HepG2 (cell line): ENCODE results near the gene ARHGAP10. TPM values are rescaled to one million over a fixed set of nuclear protein-coding genes. Genes with fewer than 3 reads are reported as not detected.

Source experiments
- ATAC-seq: fragments of 200-7000 bp; cut with Tn5 transposase; 3 replicates; pipeline ENCODE4 v1.9.1; 2020; ENCODE audit warnings: mild to moderate bottlenecking, moderate library complexity
- BruUV-seq: library from RNA; stranded (reverse); fragments of 400-500 nt; replicated peaks from 2 replicates; lab custom pipeline; 2021; lab: Mats Ljungman, UMichigan
- CTCF ChIA-PET: fragments of 300-600 bp; formaldehyde crosslinking; extraction: SDS; loops from one replicate; lab custom pipeline; 2021; ENCODE audit warnings: low total read pairs, inconsistent platforms, low intra/inter-chr PET ratio; lab: Yijun Ruan, JAX
- POLR2A ChIA-PET: fragments of 350-600 bp; sonication (Branson Sonifier 250); formaldehyde crosslinking; loops from one replicate; lab custom pipeline; 2020; ENCODE audit warnings: antibody characterized with exemption, inconsistent platforms; lab: Yijun Ruan, JAX
- DNase-seq: peaks from one replicate; pipeline ENCODE4 v3.0.0-alpha.2; 2015; ENCODE audit warnings: low spot score
- FAIRE-seq: peaks from 3 replicates; lab custom pipeline; 2011; peaks lifted over from hg19 to GRCh38; lab: Jason Lieb, UNC
- H2AFZ ChIP-seq: one replicate; pipeline ENCODE4 v1.6.1; 2011; ENCODE audit warnings: low read length, inconsistent platforms
- H3K27ac ChIP-seq: fragments of 300-600 bp; 3 replicates; pipeline ENCODE4 v1.8.0; 2011; ENCODE audit warnings: mixed run types, mild to moderate bottlenecking, mixed read lengths, low read length, inconsistent platforms; ENCODE audit not compliant: insufficient read depth; ENCODE audit errors: extremely low read length
- H3K27me3 ChIP-seq, 2 experiments: fragments of 200-600 bp in 1 of 2; 2 replicates in 1 of 2; 3 replicates in 1 of 2; pipeline versions ENCODE4 v1.6.0 to v1.8.0; 2011; ENCODE audit warnings: low read length in 2 of 2, mild to moderate bottlenecking in 2 of 2, moderate library complexity in 2 of 2, inconsistent platforms in 1 of 2; ENCODE audit not compliant: insufficient read depth in 2 of 2, control insufficient read depth in 1 of 2
- H3K36me3 ChIP-seq, 2 experiments: fragments of 200-600 bp in 1 of 2; replicated peaks in 1 of 2; 2 replicates in 1 of 2; 3 replicates in 1 of 2; pipeline versions ENCODE4 v1.5.1 to v1.8.0; 2011; ENCODE audit warnings: low read length in 2 of 2, inconsistent platforms in 1 of 2; ENCODE audit not compliant: insufficient read depth in 2 of 2, control insufficient read depth in 1 of 2
- H3K4me1 ChIP-seq: 2 replicates; pipeline ENCODE4 v1.5.1; 2012; ENCODE audit warnings: low read length, inconsistent platforms; ENCODE audit not compliant: insufficient read depth
- H3K4me2 ChIP-seq: 2 replicates; pipeline ENCODE4 v1.6.0; 2011; ENCODE audit warnings: low read depth, low read length, inconsistent platforms
- H3K4me3 ChIP-seq, 3 experiments: fragments of 200-600 bp in 1 of 3; sonication (generic), shearing (Covaris generic) in 1 of 3; replicated peaks in 1 of 3; 2 replicates each; pipeline ENCODE4 v1.5.1; 2011 to 2016; ENCODE audit warnings: low read length in 3 of 3, inconsistent platforms in 2 of 3, low read depth in 2 of 3, mild to moderate bottlenecking in 2 of 3, control low read depth in 1 of 3, mixed read lengths in 1 of 3; ENCODE audit not compliant: insufficient read depth in 1 of 3
- H3K79me2 ChIP-seq: one replicate; pipeline ENCODE4 v1.6.1; 2011; ENCODE audit warnings: low read length, inconsistent platforms; ENCODE audit not compliant: insufficient read depth
- H3K9ac ChIP-seq: 2 replicates; pipeline ENCODE4 v1.6.0; 2011; ENCODE audit warnings: mild to moderate bottlenecking, low read depth, low read length, inconsistent platforms; ENCODE audit not compliant: insufficient read depth
- H3K9me3 ChIP-seq: 2 replicates; pipeline ENCODE4 v1.5.1; 2012; ENCODE audit warnings: mild to moderate bottlenecking, low read length
- H4K20me1 ChIP-seq: 2 replicates; pipeline ENCODE4 v1.6.0; 2011; ENCODE audit warnings: inconsistent platforms, mild to moderate bottlenecking, low read length, moderate library complexity; ENCODE audit not compliant: insufficient read depth
- ASH2L ChIP-seq: fragments of 300-600, 200-600 bp; sonication (generic); IDR thresholded peaks from 2 replicates; pipeline ENCODE4 v1.7.0; 2017; ENCODE audit warnings: low read depth, mild to moderate bottlenecking, moderate library complexity, mixed read lengths, low read length; ENCODE audit not compliant: insufficient read length
- ETV6 ChIP-seq: sonication (generic); formaldehyde crosslinking; conservative IDR thresholded peaks from 2 replicates; pipeline ENCODE4 v1.4.0; 2020; ENCODE audit warnings: missing genetic modification reagents
- MLLT10 ChIP-seq: sonication (generic); formaldehyde crosslinking; IDR thresholded peaks from 2 replicates; pipeline ENCODE4 v1.4.0; 2020; ENCODE audit warnings: missing genetic modification reagents
- PHF20 ChIP-seq: sonication (generic); formaldehyde crosslinking; IDR thresholded peaks from 2 replicates; pipeline ENCODE4 v1.5.0; 2020; ENCODE audit warnings: mild to moderate bottlenecking, missing genetic modification reagents
- RARA ChIP-seq: IDR thresholded peaks from 2 replicates; pipeline ENCODE4 v1.6.1; 2016; ENCODE audit warnings: missing genetic modification reagents, missing compliant biosample characterization
- ZKSCAN8 ChIP-seq: IDR thresholded peaks from 2 replicates; pipeline ENCODE4 v1.6.1; 2016; ENCODE audit warnings: borderline replicate concordance, missing genetic modification reagents, missing compliant biosample characterization
- ZNF101 ChIP-seq: sonication (generic); formaldehyde crosslinking; IDR thresholded peaks from 2 replicates; pipeline ENCODE4 v1.4.0; 2020; ENCODE audit warnings: mild to moderate bottlenecking, low read depth, missing genetic modification reagents, borderline replicate concordance
- ZNF264 ChIP-seq: sonication (generic); formaldehyde crosslinking; IDR thresholded peaks from 2 replicates; pipeline ENCODE4 v1.4.0; 2020; ENCODE audit warnings: missing genetic modification reagents
- ZNF510 ChIP-seq: sonication (generic); formaldehyde crosslinking; IDR thresholded peaks from 2 replicates; pipeline ENCODE4 v1.4.0; 2020; ENCODE audit warnings: low read depth, mild to moderate bottlenecking, missing genetic modification reagents
- ZSCAN9 ChIP-seq: IDR thresholded peaks from 2 replicates; pipeline ENCODE4 v1.6.1; 2016; ENCODE audit warnings: borderline replicate concordance
- WGBS: methylation state at CpG from one replicate; pipeline ENCODE4 v1.1.6; 2017; ENCODE audit warnings: low lambda C conversion rate; 5-methylcytosine and 5-hydroxymethylcytosine counted together
- in situ Hi-C: cut with HindIII; loops from 2 replicates; pipeline ENCODE4 v1.10.0; 2017; ENCODE audit warnings: low pct_unique_long_range_greater_than_20kb; ENCODE audit not compliant: extremely low pct_ligation_motif_present
- intact Hi-C: fragments of 100-400 bp; cut with micrococcal nuclease; formaldehyde crosslinking; loops from one replicate; pipeline ENCODE4 v1.10.0; 2022; ENCODE audit not compliant: unreplicated experiment
- polyA plus RNA-seq, 8 experiments: library from polyadenylated mRNA; depleted of rRNA in 3 of 8; stranded (reverse) in 7 of 8; unstranded in 1 of 8; fragments of >200 nt; fragmentation: Illumina TruSeq in 4 of 8; extraction: Trizol in 4 of 8; gene quantifications; 2 replicates each; pipeline versions ENCODE4 v1.2.1 to v1.2.3, GENCODE V29; 2011 to 2016; ENCODE audit warnings: low read depth in 4 of 8, missing spikeins in 1 of 8, mixed read lengths in 1 of 8; ENCODE audit not compliant: insufficient read depth in 1 of 8
- total RNA-seq, 5 experiments: library from RNA; depleted of rRNA; stranded (reverse); fragments of >200 nt; fragmentation: Illumina TruSeq; extraction: Trizol; gene quantifications; 2 replicates each; pipeline ENCODE4 v1.2.3, GENCODE V29; 2016; ENCODE audit warnings: low read depth in 1 of 5
- TF ChIP-seq, protein P1 (sequence below): fragments of 450-650 bp; IDR thresholded peaks from 2 replicates; pipeline ENCODE4 v1.6.1; 2017
- TF ChIP-seq, protein P2 (sequence below): sonication (generic); formaldehyde crosslinking; IDR thresholded peaks from 2 replicates; pipeline ENCODE4 v1.4.0; 2020; ENCODE audit warnings: missing genetic modification reagents

The ARHGAP10 gene
- total and polyA plus RNA-seq, 2 of the 13 experiments (the other 11 are each of a cell fraction or from before 2014, with no cell fraction given): 0.45 to 1.6 TPM

DNA sequence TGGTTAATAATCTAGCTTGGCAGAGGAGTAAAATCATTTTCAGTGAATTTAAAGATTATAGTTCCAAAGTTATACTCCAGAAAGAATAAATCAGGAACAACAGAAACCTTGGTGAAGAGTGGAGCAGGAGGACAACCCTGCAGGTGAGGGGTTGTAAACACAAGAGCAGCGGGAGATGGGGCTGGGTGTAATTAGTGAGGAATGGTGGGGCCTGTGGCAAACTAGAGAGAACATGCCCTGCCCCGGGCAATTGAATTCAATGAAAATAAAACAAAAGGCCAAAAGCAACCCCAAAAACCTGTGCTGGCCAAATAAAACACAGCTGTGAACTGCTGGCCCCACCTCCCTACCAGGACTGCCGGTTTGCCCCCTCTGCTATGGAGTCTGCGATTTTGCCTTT, 385.1 kb downstream of the ARHGAP10 start (continued):
- TF ChIP-seq ZNF510 (CRISPR knock-in tag) (no peak), ZNF101 (CRISPR knock-in tag) (no peak)
- TF ChIP-seq, protein P1, sequence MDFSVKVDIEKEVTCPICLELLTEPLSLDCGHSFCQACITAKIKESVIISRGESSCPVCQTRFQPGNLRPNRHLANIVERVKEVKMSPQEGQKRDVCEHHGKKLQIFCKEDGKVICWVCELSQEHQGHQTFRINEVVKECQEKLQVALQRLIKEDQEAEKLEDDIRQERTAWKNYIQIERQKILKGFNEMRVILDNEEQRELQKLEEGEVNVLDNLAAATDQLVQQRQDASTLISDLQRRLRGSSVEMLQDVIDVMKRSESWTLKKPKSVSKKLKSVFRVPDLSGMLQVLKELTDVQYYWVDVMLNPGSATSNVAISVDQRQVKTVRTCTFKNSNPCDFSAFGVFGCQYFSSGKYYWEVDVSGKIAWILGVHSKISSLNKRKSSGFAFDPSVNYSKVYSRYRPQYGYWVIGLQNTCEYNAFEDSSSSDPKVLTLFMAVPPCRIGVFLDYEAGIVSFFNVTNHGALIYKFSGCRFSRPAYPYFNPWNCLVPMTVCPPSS: no peak

DNA sequence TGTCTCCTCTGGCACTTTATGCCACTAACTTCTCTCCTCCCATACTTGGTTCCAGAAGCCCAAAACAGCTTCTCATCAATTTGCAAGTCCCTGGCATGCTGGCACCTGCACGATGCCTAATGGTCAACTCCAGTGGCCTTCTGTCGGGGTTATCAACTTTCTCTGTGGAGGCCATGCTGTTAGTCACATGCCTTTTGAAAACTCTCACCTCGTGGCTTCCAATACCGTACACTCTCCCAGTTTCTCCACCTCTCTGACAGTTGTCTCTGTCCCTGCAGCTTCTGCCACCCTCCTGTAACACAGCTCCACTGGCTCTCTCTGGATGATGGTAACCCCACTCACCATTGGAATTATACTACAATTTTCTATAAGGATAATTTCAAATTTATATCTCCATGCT, 386.3 kb downstream of the ARHGAP10 start:
- Histone ChIP-seq H4K20me1 (no peaks in the 10 kb centered on the region), H3K4me2 (no peak overlapping the region), H3K4me3 (no peak overlapping the region), H3K9me3 (peaks cover 2% of the 10 kb centered on the region), H3K79me2 (no peaks in the 10 kb centered on the region), H3K36me3 (no peaks in the 10 kb centered on the region), H2AFZ (no peak overlapping the region), H3K9ac (no peak overlapping the region), H3K27ac (no peak overlapping the region), H3K27me3 (no peaks in the 10 kb centered on the region), H3K4me1 (no peaks in the 10 kb centered on the region)
- POLR2A ChIA-PET: no interaction called here
- no peak for FAIRE-seq
- CTCF ChIA-PET: no interaction called here
- intact Hi-C loops (no loop called here), in situ Hi-C loops (no loop called here)
- TF ChIP-seq ASH2L (no peak), ZNF264 (CRISPR knock-in tag) (no peak), ETV6 (CRISPR knock-in tag) (no peak), MLLT10 (CRISPR knock-in tag) (no peak), ZSCAN9 (no peak), ZKSCAN8 (CRISPR knock-in tag) (no peak), PHF20 (CRISPR knock-in tag) (no peak), RARA (CRISPR knock-in tag) (no peak)
- TF ChIP-seq, protein P2, sequence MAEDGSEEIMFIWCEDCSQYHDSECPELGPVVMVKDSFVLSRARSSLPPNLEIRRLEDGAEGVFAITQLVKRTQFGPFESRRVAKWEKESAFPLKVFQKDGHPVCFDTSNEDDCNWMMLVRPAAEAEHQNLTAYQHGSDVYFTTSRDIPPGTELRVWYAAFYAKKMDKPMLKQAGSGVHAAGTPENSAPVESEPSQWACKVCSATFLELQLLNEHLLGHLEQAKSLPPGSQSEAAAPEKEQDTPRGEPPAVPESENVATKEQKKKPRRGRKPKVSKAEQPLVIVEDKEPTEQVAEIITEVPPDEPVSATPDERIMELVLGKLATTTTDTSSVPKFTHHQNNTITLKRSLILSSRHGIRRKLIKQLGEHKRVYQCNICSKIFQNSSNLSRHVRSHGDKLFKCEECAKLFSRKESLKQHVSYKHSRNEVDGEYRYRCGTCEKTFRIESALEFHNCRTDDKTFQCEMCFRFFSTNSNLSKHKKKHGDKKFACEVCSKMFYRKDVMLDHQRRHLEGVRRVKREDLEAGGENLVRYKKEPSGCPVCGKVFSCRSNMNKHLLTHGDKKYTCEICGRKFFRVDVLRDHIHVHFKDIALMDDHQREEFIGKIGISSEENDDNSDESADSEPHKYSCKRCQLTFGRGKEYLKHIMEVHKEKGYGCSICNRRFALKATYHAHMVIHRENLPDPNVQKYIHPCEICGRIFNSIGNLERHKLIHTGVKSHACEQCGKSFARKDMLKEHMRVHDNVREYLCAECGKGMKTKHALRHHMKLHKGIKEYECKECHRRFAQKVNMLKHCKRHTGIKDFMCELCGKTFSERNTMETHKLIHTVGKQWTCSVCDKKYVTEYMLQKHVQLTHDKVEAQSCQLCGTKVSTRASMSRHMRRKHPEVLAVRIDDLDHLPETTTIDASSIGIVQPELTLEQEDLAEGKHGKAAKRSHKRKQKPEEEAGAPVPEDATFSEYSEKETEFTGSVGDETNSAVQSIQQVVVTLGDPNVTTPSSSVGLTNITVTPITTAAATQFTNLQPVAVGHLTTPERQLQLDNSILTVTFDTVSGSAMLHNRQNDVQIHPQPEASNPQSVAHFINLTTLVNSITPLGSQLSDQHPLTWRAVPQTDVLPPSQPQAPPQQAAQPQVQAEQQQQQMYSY (CRISPR knock-in tag): no peak
- no TSS peak for BruUV-seq
- no peak for ATAC-seq
- WGBS: 3% methylated on average over 4 of the region's 4 CpGs
- no peak for DNase-seq
